Parathyroid adenoma (tissue), 2 donors: ENCODE measurements around the gene SLC22A23.

Source experiments
- H2AFZ ChIP-seq: fragments of 300-600 bp; sonication (generic); one replicate; pipeline ENCODE4 v1.7.0; 2017; ENCODE audit warnings: antibody characterized with exemption, mild to moderate bottlenecking
- H3K27ac ChIP-seq: fragments of 300-600 bp; sonication (generic); one replicate; pipeline ENCODE4 v1.7.0; 2017
- H3K27me3 ChIP-seq: fragments of 300-600 bp; sonication (generic); one replicate; pipeline ENCODE4 v1.7.0; 2017; ENCODE audit warnings: low read length; ENCODE audit not compliant: control insufficient read depth, insufficient read depth
- H3K36me3 ChIP-seq: fragments of 300-600 bp; sonication (generic); one replicate; pipeline ENCODE4 v1.7.0; 2017; ENCODE audit warnings: low read length; ENCODE audit not compliant: control insufficient read depth, insufficient read depth
- H3K4me1 ChIP-seq: fragments of 300-600 bp; sonication (generic); one replicate; pipeline ENCODE4 v1.7.0; 2017; ENCODE audit warnings: control low read depth
- H3K4me2 ChIP-seq: fragments of 300-600 bp; sonication (generic); one replicate; pipeline ENCODE4 v1.7.0; 2017; ENCODE audit warnings: low read length
- H3K4me3 ChIP-seq: fragments of 300-600 bp; sonication (generic); one replicate; pipeline ENCODE4 v1.7.0; 2017; ENCODE audit warnings: low read depth, low read length
- H3K79me2 ChIP-seq: fragments of 300-600 bp; sonication (generic); one replicate; pipeline ENCODE4 v1.7.0; 2017; ENCODE audit warnings: control low read depth
- H3K9ac ChIP-seq: fragments of 300-600 bp; sonication (generic); one replicate; pipeline ENCODE4 v1.7.0; 2017; ENCODE audit warnings: mild to moderate bottlenecking
- H3K9me3 ChIP-seq: fragments of 300-600 bp; sonication (generic); one replicate; pipeline ENCODE4 v1.7.0; 2017; ENCODE audit warnings: low read length; ENCODE audit not compliant: control insufficient read depth
- CTCF ChIP-seq: fragments of 300-600 bp; sonication (generic); IDR thresholded peaks from one replicate; pipeline ENCODE4 v1.7.0; 2017; ENCODE audit warnings: antibody characterized with exemption, mild to moderate bottlenecking
- donor health status: primary hyperparathyroidism.

The SLC22A23 gene

GRCh38 chr6:3426927-3427686, 29.7 kb downstream of the SLC22A23 start:
- Histone ChIP-seq H3K9ac (no peak overlapping the region), H2AFZ (no peak overlapping the region)
- no peak for TF ChIP-seq CTCF

GRCh38 chr6:3426091-3426926, 30.5 kb downstream of the SLC22A23 start:
- TF ChIP-seq CTCF, result no peak
- no peak overlapping the region for H3K4me3 ChIP-seq
- no peaks in the 10 kb centered on the region for H3K4me1 ChIP-seq
- H3K27me3 ChIP-seq, result no peaks in the 10 kb centered on the region
- no peak overlapping the region for H3K27ac ChIP-seq
- no peaks in the 10 kb centered on the region for H3K36me3 ChIP-seq
- peaks cover 19% of the 10 kb centered on the region for H3K79me2 ChIP-seq
- no peak overlapping the region for H3K9ac ChIP-seq
- no peaks in the 10 kb centered on the region for H3K9me3 ChIP-seq
- H2AFZ ChIP-seq, result no peak overlapping the region
- H3K4me2 ChIP-seq, result no peak overlapping the region

More at GRCh38 chr6:3426927-3427686, 29.7 kb downstream of the SLC22A23 start:
- Histone ChIP-seq H3K4me3 (no peak overlapping the region), H3K36me3 (no peaks in the 10 kb centered on the region), H3K9me3 (no peaks in the 10 kb centered on the region), H3K4me1 (no peaks in the 10 kb centered on the region), H3K27ac (no peak overlapping the region), H3K27me3 (no peaks in the 10 kb centered on the region), H3K4me2 (no peak overlapping the region), H3K79me2 (peaks cover 19% of the 10 kb centered on the region)

- Histone ChIP-seq H3K36me3 (no peaks in the 10 kb centered on the region), H3K9ac (no peak overlapping the region), H3K4me3 (no peak overlapping the region), H3K27ac (no peak overlapping the region), H2AFZ (no peak overlapping the region), H3K27me3 (no peaks in the 10 kb centered on the region), H3K9me3 (no peaks in the 10 kb centered on the region), H3K4me1 (no peaks in the 10 kb centered on the region), H3K79me2 (peaks cover 18% of the 10 kb centered on the region), H3K4me2 (no peak overlapping the region)
- TF ChIP-seq CTCF, result no peak
Measured at GRCh38 chr6:3425574-3425973, 31.3 kb downstream of the SLC22A23 start.

- H3K4me3 ChIP-seq, result no peak overlapping the region
- no peak overlapping the region for H3K27ac ChIP-seq
- no peaks in the 10 kb centered on the region for H3K36me3 ChIP-seq
- no peak overlapping the region for H3K9ac ChIP-seq
- H2AFZ ChIP-seq, result no peak overlapping the region
- H3K4me2 ChIP-seq, result no peak overlapping the region
- H3K79me2 ChIP-seq, result peaks cover 14% of the 10 kb centered on the region
- H3K9me3 ChIP-seq, result no peaks in the 10 kb centered on the region
- TF ChIP-seq CTCF, result no peak
- no peaks in the 10 kb centered on the region for H3K27me3 ChIP-seq
- no peaks in the 10 kb centered on the region for H3K4me1 ChIP-seq
Measured at GRCh38 chr6:3424185-3424927, 32.5 kb downstream of the SLC22A23 start.
